SU-DHL-6 (cell line): ENCODE measurements around the gene PI4KA.

Experiments
- H2AFZ ChIP-seq: fragments of 200-600 bp; sonication (generic); 2 replicates; pipeline ENCODE4 v1.6.1; 2014; ENCODE audit warnings: low read depth, mild to moderate bottlenecking, moderate library complexity, mixed read lengths, antibody characterized with exemption, low read length; ENCODE audit not compliant: severe bottlenecking
- H3F3A ChIP-seq: fragments of 200-600 bp; shearing (Covaris generic); 2 replicates; pipeline ENCODE4 v1.6.0; 2016; ENCODE audit warnings: antibody characterized with exemption, mild to moderate bottlenecking; ENCODE audit not compliant: insufficient read depth
- H3K27ac ChIP-seq: fragments of 200-600 bp; sonication (generic); 2 replicates; pipeline ENCODE4 v1.5.1; 2016; ENCODE audit warnings: low read depth, mild to moderate bottlenecking, low read length, moderate library complexity, mixed read lengths
- H3K27me3 ChIP-seq: fragments of 200-600 bp; sonication (generic), shearing (Covaris generic); 2 replicates; pipeline ENCODE4 v1.6.0; 2014; ENCODE audit warnings: mild to moderate bottlenecking, low read length
- H3K36me3 ChIP-seq: fragments of 200-600 bp; sonication (generic); 2 replicates; pipeline ENCODE4 v1.6.1; 2014; ENCODE audit warnings: mild to moderate bottlenecking, low read length, mixed read lengths
- H3K4me2 ChIP-seq: fragments of 300-600, 200-600 bp; shearing (Covaris generic), sonication (generic); 2 replicates; pipeline ENCODE4 v1.6.0; 2014; ENCODE audit warnings: low read length, low read depth, mild to moderate bottlenecking; ENCODE audit not compliant: poor library complexity, severe bottlenecking
- H3K4me3 ChIP-seq: fragments of 200-600 bp; sonication (generic); 2 replicates; pipeline ENCODE4 v1.5.1; 2014; ENCODE audit warnings: antibody characterized with exemption, low read length, mild to moderate bottlenecking, mixed read lengths; ENCODE audit not compliant: insufficient read depth, poor library complexity, severe bottlenecking
- H3K79me2 ChIP-seq: fragments of 200-600 bp; sonication (generic); 2 replicates; pipeline ENCODE4 v1.6.1; 2014; ENCODE audit warnings: mild to moderate bottlenecking, low read length, moderate library complexity; ENCODE audit not compliant: insufficient read depth
- H3K9ac ChIP-seq: fragments of 200-600 bp; sonication (generic); 2 replicates; pipeline ENCODE4 v1.7.0; 2014; ENCODE audit warnings: mild to moderate bottlenecking, low read length
- H3K9me2 ChIP-seq: fragments of 200-600 bp; sonication (generic); replicated peaks from 2 replicates; pipeline ENCODE4 v1.6.1; 2014; ENCODE audit warnings: low read length; ENCODE audit not compliant: insufficient read depth
- H3K9me3 ChIP-seq: fragments of 200-600 bp; sonication (generic); 2 replicates; pipeline ENCODE4 v1.6.1; 2014; ENCODE audit warnings: low read length, mixed read lengths; ENCODE audit not compliant: insufficient read depth
- H4K20me1 ChIP-seq: fragments of 200-600 bp; sonication (generic); 2 replicates; pipeline ENCODE4 v1.6.1; 2014; ENCODE audit warnings: low read depth, mild to moderate bottlenecking, antibody characterized with exemption, low read length, moderate library complexity, mixed read lengths
- CTCF ChIP-seq: fragments of 200-600 bp; sonication (generic); IDR thresholded peaks from one replicate; pipeline ENCODE4 v1.5.1; 2017; ENCODE audit warnings: antibody characterized with exemption, mild to moderate bottlenecking, low read length, moderate library complexity; ENCODE audit not compliant: insufficient read depth, poor library complexity, severe bottlenecking
- EZH2phosphoT487 ChIP-seq: fragments of 200-600 bp; sonication (generic), shearing (Covaris generic); conservative IDR thresholded peaks from 2 replicates; pipeline ENCODE4 v1.6.1; 2018; ENCODE audit warnings: mild to moderate bottlenecking, antibody characterized with exemption, low read length, moderate library complexity, mixed read lengths

Gene PI4KA

DNA sequence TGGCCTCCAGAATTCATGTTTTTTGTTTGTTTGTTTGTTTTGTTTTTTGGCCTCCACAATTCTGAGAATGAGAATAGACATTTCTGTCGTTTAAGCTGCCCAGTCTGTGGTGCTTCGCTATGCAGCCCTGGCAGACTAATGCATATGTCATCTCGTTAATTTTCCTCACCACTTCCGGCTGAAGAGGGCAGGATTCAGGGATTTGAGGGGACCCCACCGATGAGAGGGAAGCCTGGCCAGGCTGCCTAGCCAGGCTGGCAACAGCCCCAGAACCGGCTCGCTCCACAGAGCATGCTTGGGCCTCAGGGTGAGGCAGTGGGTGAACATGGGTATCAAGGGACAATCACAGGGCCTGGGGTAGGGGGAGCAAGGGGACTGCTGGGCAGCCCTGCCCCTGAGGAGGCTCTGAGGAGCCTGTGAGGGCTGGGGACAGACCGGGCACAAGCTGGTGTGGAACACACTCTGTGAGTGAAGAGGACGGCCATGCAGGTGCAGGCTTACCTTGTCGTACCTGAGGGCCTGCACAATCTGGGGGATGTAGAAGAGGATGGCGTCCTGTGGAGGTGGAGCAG, 132.5 kb downstream of the PI4KA start:
- H3K9me2 ChIP-seq = no peaks in the 10 kb centered on the region

DNA sequence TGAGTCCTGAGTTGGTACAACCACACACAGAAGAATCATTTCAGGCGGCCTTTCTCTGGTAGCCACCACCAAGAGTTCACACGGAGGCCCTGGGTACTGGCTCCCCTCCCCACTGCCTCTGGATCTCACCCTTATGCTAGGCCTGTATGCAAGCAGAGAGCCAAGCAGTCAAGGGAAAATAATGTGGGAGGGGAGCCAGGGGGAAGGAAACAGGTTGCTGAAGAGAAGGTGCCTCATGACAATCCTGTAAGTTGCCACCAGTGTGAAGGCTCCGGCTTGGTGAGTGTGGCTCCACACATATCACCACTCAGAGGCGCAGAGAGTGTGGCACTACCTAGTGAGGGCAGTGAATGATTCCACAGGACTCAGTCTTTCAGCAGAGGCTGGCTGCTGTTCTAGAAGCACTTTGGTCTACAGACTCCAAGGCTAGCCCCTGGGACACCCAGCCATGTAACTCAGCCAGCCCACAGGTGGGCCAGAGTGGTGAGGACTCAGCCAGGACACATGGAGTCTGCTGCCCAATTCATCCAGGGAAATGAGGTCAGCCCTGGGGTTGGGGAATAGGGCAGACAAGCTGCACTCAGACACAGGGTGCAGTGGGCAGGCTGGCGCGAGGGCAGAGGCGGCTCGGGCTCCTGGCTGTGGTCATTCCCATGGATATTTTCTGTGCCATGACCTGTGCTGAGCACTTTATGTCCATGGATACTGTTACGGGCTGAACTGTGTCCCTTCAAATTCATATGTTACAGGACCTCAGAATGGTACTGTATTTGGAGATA, 133.7 kb downstream of the PI4KA start:
- Histone ChIP-seq H3K27me3 (no peaks in the 10 kb centered on the region), H3K9me2 (no peaks in the 10 kb centered on the region), H3K4me3 (no peak overlapping the region), H3K27ac (no peak overlapping the region), H3K9me3 (no peaks in the 10 kb centered on the region), H3K9ac (no peak overlapping the region), H3F3A (no peaks in the 10 kb centered on the region), H3K4me2 (no peak overlapping the region), H4K20me1 (no peaks in the 10 kb centered on the region), H2AFZ (no peak overlapping the region), H3K36me3 (no peaks in the 10 kb centered on the region), H3K79me2 (no peaks in the 10 kb centered on the region)
- TF ChIP-seq EZH2phosphoT487 = no peak
- no peak for TF ChIP-seq CTCF

More for the DNA sequence above, 132.5 kb downstream of the PI4KA start:
- Histone ChIP-seq H3K79me2 (no peaks in the 10 kb centered on the region), H3K9me3 (no peaks in the 10 kb centered on the region), H2AFZ (no peak overlapping the region), H3K27me3 (no peaks in the 10 kb centered on the region), H3K4me2 (no peak overlapping the region), H3F3A (no peaks in the 10 kb centered on the region), H4K20me1 (no peaks in the 10 kb centered on the region), H3K9ac (no peak overlapping the region), H3K4me3 (no peak overlapping the region), H3K36me3 (no peaks in the 10 kb centered on the region), H3K27ac (no peak overlapping the region)
- TF ChIP-seq EZH2phosphoT487 (no peak), CTCF (no peak)

- Histone ChIP-seq H3K27ac (no peak overlapping the region), H4K20me1 (no peaks in the 10 kb centered on the region), H3K36me3 (no peaks in the 10 kb centered on the region), H3K27me3 (no peaks in the 10 kb centered on the region), H3K9me2 (no peaks in the 10 kb centered on the region), H2AFZ (no peak overlapping the region), H3K9me3 (no peaks in the 10 kb centered on the region), H3K4me3 (no peak overlapping the region), H3K4me2 (no peak overlapping the region), H3K79me2 (no peaks in the 10 kb centered on the region), H3K9ac (no peak overlapping the region), H3F3A (no peaks in the 10 kb centered on the region)
- TF ChIP-seq EZH2phosphoT487 = no peak
- no peak for TF ChIP-seq CTCF
Observed at GRCh38 chr22:20721409-20722218, 137.0 kb downstream of the PI4KA start.
